Cardiac fibroblast (primary cell): ENCODE data around the gene ERAL1.

Experiments
- DNase-seq, 2 donors: peaks; one replicate each; pipeline versions ENCODE4 v3.0.0 to v3.0.0-alpha.2; 2010; ENCODE audit warnings: low read depth in 2 of 2
- H3K4me3 ChIP-seq, 2 donors: replicated peaks in 1 of 2; 1 replicate in 1 of 2; 2 replicates in 1 of 2; pipeline ENCODE4 v1.5.1; 2011; ENCODE audit warnings: low read depth in 2 of 2, low read length in 2 of 2, mild to moderate bottlenecking in 2 of 2, moderate library complexity in 1 of 2
- TF ChIP-seq, protein P1 (sequence below): IDR thresholded peaks from one replicate; pipeline ENCODE4 v1.5.1; 2011; ENCODE audit warnings: low read depth, mild to moderate bottlenecking, low read length, inconsistent platforms

Gene ERAL1

DNA sequence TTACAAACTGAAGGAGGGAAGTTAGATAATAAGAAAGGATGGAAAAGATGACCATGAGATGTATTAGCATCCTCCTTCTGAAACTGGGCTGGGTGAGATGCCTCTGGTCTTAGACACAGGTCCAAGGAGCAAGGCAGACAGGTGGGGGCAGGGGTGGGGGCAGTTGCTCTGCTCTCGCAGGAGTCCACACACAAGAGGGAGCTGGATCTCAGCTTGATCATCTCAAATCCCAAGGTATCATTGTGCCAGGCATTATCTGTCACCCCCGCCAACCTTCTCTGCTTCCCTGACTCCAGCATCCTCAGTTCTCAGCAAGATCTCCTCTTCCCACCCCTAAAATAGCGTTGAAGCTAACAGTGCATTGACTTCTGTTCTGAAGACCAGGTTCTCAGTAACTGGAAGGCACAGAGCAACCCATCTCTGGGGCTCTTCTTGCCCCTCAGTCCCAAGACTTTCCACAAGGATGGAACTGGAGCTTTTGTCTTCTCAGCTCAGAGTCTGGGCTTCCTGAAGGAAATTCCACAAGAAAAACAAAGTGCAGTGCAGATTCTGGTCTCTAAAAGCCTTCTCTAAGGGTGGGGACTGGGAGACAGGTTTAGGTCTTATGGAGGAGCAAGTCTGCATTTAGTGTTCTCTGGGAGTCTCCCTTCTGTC is 41.1 kb downstream of the ERAL1 start:
- no peak for DNase-seq
- peak overlapping the region; percentile 83 to 86 for H3K4me3 ChIP-seq
- TF ChIP-seq, protein P1, sequence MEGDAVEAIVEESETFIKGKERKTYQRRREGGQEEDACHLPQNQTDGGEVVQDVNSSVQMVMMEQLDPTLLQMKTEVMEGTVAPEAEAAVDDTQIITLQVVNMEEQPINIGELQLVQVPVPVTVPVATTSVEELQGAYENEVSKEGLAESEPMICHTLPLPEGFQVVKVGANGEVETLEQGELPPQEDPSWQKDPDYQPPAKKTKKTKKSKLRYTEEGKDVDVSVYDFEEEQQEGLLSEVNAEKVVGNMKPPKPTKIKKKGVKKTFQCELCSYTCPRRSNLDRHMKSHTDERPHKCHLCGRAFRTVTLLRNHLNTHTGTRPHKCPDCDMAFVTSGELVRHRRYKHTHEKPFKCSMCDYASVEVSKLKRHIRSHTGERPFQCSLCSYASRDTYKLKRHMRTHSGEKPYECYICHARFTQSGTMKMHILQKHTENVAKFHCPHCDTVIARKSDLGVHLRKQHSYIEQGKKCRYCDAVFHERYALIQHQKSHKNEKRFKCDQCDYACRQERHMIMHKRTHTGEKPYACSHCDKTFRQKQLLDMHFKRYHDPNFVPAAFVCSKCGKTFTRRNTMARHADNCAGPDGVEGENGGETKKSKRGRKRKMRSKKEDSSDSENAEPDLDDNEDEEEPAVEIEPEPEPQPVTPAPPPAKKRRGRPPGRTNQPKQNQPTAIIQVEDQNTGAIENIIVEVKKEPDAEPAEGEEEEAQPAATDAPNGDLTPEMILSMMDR: no peak

DNA sequence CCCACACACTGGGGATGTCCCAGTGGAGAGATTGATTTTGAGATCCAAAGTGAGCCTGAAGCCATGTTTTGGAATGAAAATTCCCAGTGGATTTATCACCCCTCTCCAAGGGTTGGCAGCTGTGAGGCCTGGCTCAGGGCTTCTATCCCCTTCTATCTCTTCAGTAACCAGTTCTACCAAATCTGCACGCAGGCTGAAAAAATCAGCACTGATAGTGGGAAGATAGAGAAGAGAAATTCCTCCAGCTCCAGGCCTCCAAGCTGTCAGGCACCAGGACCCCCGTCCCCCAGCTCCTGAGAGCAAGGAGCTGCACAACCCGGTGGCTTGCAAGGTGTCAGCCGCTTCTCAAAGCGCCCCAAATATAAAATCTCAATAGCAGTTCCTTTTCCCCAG is 41.7 kb downstream of the ERAL1 start:
- DNase-seq: no peak
- H3K4me3 ChIP-seq: peak overlapping the region; percentile 83 to 86
- TF ChIP-seq, protein P1: no peak

DNA sequence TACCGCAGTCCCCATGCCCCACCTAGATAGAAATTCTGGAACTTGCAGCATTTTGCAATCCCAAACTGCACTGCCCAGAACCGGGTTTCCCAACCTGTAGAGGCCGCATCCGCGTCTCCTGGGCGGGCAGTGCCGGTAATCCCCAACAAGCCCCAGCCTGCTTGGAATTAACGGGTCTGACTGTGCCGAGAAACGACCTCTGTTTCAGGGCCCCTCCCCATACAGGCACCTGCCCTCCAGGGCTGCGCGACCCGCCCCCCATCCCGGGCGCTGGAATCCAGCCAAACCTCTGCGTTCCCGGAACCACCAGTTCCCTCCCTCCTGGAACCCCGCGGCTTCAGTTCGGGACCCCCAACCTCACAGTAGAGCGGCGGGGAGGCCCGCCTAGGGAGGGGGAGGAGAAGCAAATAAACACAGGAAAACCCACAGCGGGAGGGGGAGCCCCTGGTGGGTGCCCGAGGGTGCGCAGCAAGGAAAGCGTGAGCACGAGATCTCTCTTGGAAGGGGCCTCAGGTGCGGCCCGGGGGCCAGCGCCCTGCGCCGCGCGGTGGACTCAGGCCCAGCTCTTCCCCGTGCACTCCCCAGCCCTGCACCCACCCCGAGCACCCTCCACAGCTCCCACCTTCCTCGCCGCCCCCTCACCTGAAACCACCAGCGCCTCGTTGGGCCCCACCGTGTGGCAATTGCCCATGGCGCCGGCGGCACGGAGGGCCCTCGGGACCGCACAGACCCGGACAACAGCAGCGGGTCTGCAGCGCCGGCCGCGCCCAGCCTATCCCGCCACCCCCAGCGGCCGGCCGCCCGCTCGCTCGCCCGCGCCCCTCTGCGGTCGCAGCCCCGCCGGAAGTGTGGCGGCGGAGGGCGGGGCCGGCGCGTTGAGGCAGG is 42.3 kb downstream of the ERAL1 start, which contains the start of gene FLOT2:
Gene FLOT2, minus strand, starts transcription at position 850 of the 885 bp plus-strand sequence. Its CDS starts 159 bp downstream, at position 691.
- H3K4me3 ChIP-seq: peak within 1 kb of the TSS; percentile 83 to 86
- TF ChIP-seq, protein P1: peak; percentile 42
- DNase-seq: peak; percentile 52 to 72

DNA sequence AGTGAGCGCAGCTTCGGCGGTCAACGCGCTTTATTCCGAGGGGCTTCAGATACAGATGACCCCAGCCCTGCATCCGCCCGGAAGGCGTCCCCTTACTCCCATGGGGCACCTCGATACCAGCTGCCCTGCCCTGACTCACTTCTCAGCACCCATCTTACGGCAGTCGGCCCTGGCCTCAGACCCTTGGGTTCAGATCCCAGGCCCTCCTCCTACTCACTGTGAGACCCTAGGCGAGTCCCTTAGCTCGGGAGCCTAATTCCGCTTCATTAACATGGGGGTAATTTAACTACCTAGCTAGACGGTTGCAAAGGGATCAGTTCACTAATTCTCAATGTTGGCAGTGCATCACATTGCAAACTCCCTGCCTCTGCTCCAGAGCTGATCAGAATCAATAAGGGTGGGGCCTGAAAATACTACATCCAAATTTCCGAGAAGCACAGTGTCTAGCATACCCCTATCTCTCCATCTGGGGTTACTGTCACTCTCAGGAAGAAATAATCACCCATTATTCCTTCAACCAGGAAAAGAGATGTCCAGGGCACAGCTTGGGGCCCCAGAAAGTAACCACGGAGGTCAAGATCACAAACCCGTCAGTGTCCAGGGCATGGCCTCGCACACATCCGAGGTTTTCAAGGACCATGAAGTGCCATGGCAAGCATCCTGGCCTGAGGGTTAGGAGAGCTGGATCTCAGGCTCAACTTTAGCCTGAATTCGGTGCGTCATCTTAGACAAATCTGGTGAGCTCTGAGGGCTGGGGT is 43.1 kb downstream of the ERAL1 start:
- TF ChIP-seq, protein P1: no peak
- DNase-seq: no peak
- H3K4me3 ChIP-seq: peak overlapping the region; percentile 83 to 86

DNA sequence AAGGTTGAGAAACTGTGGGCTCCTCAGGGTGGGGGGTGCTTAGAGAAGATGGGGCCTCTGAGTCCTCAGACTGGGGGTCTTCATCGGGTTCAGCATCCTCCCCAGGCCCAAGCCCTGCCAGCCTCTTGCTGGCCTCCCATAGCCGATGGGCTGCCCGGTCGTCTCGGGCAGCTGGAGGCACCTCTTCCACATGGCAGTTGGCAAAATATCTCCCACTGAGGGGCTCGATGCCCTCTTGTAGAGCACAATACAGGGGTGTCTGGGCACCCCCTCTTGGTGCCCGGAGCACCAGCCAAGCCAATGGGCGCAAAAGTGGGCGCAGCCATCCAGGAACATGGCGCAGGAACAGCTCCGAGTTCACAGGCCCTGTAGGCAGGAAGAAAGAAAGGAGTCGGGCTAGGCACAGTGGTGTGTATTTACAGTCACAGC is 43.7 kb downstream of the ERAL1 start:
- no peak overlapping the region for H3K4me3 ChIP-seq

More for the DNA sequence above, 43.7 kb downstream of the ERAL1 start:
- no peak for DNase-seq
- TF ChIP-seq, protein P1: no peak
